ENCODE results near the gene UBAC1. TPM values are rescaled to one million over a fixed set of nuclear protein-coding genes. Genes with fewer than 3 reads are reported as not detected.

The UBAC1 gene
- polyA plus RNA-seq, 1 donor (not counting 4 experiments of a cell fraction or from before 2014, with no cell fraction given): 50.7 TPM

DNA sequence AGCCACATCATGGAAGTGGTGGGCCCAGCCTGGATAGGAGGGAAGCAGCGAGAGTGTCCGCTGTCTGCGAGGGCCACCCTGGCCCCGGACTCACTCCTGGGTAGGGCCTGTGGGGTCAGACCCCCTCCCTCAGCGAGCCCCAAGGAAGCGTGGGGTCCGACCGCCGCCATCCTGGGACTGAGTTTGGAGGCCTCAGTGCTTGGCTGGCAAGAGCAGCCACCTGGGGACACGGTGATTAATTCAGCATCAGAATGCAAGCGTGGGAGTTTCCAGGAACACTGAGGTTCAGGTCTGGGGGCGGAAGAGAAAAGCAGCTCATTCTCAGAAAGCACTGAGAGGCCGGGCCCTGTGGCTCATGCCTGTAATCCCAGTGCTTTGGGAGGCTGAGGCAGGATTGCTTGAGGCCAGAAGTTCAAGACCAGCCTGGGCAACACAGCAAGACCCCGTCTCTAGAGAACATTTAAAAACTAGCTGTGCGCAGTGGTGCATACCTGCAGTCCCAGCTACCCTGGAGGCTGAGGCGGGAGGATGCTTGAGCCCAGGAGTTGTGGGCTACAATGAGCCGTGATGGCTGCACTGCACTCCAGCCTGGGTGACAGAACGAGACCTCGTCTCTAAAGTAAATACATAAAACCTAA, 35.6 kb downstream of the UBAC1 start:
- Histone ChIP-seq H3K9ac (ENCODE audit: control insufficient read depth, extremely low read depth, insufficient read depth, low read length) (no peak overlapping the region), H3K4me1 (ENCODE audit: control insufficient read depth, extremely low read depth, insufficient read depth, low read length) (peaks cover 14% of the 10 kb centered on the region), H3K27me3 (ENCODE audit: control insufficient read depth, extremely low read depth, insufficient read depth, low read length) (no peaks in the 10 kb centered on the region), H3K9me3 (ENCODE audit: control insufficient read depth, low read depth, low read length) (no peaks in the 10 kb centered on the region), H2AFZ (ENCODE audit: control insufficient read depth, low read length) (no peak overlapping the region), H3K4me2 (ENCODE audit: control insufficient read depth, extremely low read depth, insufficient read depth, low read depth, low read length) (no peak overlapping the region), H3K79me2 (ENCODE audit: control insufficient read depth, insufficient read depth, low read length) (no peaks in the 10 kb centered on the region), H3K9me1 (ENCODE audit: control insufficient read depth, extremely low read depth, insufficient read depth, low read length) (no peaks in the 10 kb centered on the region), H4K20me1 (ENCODE audit: control insufficient read depth, extremely low read depth, insufficient read depth, low read length) (peaks cover 2% of the 10 kb centered on the region), H3K36me3 (ENCODE audit: control insufficient read depth in 2 of 2, extremely low read depth in 1 of 2, insufficient read depth in 2 of 2, low read length in 2 of 2) (peaks cover 0 to 5% of the 10 kb centered on the region in 2 experiments), H3K4me3 (ENCODE audit: control insufficient read depth in 2 of 3, extremely low read depth in 1 of 3, insufficient read depth in 2 of 3, low read depth in 1 of 3, low read length in 3 of 3) (no peak overlapping the region), H3K27ac (ENCODE audit: control insufficient read depth, insufficient read depth, low read length) (no peak overlapping the region)
- FAIRE-seq (no peak), DNase-seq (ENCODE audit: low read depth, low spot score) (no peak)
- TF ChIP-seq EZH2 (IDR thresholded peaks at IDR 0.05; ENCODE audit: low read length) (no peak), CTCF (optimal IDR thresholded peaks at IDR 0.05 in 1 of 3, IDR thresholded peaks at IDR 0.05 in 1 of 3, conservative IDR thresholded peaks at IDR 0.05 in 1 of 3; ENCODE audit: extremely low read depth in 1 of 3, insufficient read depth in 2 of 3, low read length in 3 of 3) (no peak)
- dilution Hi-C loops (cut with MboI; ENCODE audit: extremely low pct_ligation_motif_present, low sequenced_read_pairs): no loop called here

- no peaks in the 10 kb centered on the region for H3K9me3 ChIP-seq (ENCODE audit: control insufficient read depth, low read depth, low read length)
- H3K9ac ChIP-seq (ENCODE audit: control insufficient read depth, extremely low read depth, insufficient read depth, low read length): no peak overlapping the region
- dilution Hi-C loops (cut with MboI; ENCODE audit: extremely low pct_ligation_motif_present, low sequenced_read_pairs): no loop called here
- H2AFZ ChIP-seq (ENCODE audit: control insufficient read depth, low read length): no peak overlapping the region
- H3K4me2 ChIP-seq (ENCODE audit: control insufficient read depth, extremely low read depth, insufficient read depth, low read depth, low read length): no peak overlapping the region
- peaks cover 2% of the 10 kb centered on the region for H4K20me1 ChIP-seq (ENCODE audit: control insufficient read depth, extremely low read depth, insufficient read depth, low read length)
- DNase-seq (ENCODE audit: low read depth, low spot score) (no peak), FAIRE-seq (no peak)
- H3K36me3 ChIP-seq (ENCODE audit: control insufficient read depth in 2 of 2, extremely low read depth in 1 of 2, insufficient read depth in 2 of 2, low read length in 2 of 2): peaks cover 0 to 1% of the 10 kb centered on the region in 2 experiments
- H3K9me1 ChIP-seq (ENCODE audit: control insufficient read depth, extremely low read depth, insufficient read depth, low read length): no peaks in the 10 kb centered on the region
- TF ChIP-seq CTCF (optimal IDR thresholded peaks at IDR 0.05 in 1 of 3, IDR thresholded peaks at IDR 0.05 in 1 of 3, conservative IDR thresholded peaks at IDR 0.05 in 1 of 3; ENCODE audit: extremely low read depth in 1 of 3, insufficient read depth in 2 of 3, low read length in 3 of 3) (peak in 1 of 3 experiments; percentile 4), EZH2 (IDR thresholded peaks at IDR 0.05; ENCODE audit: low read length) (no peak)
- no peaks in the 10 kb centered on the region for H3K79me2 ChIP-seq (ENCODE audit: control insufficient read depth, insufficient read depth, low read length)
- no peak overlapping the region for H3K27ac ChIP-seq (ENCODE audit: control insufficient read depth, insufficient read depth, low read length)
- H3K4me3 ChIP-seq (ENCODE audit: control insufficient read depth in 2 of 3, extremely low read depth in 1 of 3, insufficient read depth in 2 of 3, low read depth in 1 of 3, low read length in 3 of 3): no peak overlapping the region
- peaks cover 14% of the 10 kb centered on the region for H3K4me1 ChIP-seq (ENCODE audit: control insufficient read depth, extremely low read depth, insufficient read depth, low read length)
- H3K27me3 ChIP-seq (ENCODE audit: control insufficient read depth, extremely low read depth, insufficient read depth, low read length): no peaks in the 10 kb centered on the region
These were observed 36.4 kb downstream of the UBAC1 start for GRCh38 chr9:135924628-135925338.
